ENCODE measurements around the gene RPL35A. TPM values are rescaled to one million over a fixed set of nuclear protein-coding genes. Genes with fewer than 3 reads are reported as not detected.
"Not testable (repeated sequence)": the region's sequence is repeated elsewhere in the genome, so short reads cannot be mapped to it uniquely, and the experiment has no call there.

RPL35A gene
- total RNA-seq, 1 experiment from 2014 or later = 1,457 TPM

DNA sequence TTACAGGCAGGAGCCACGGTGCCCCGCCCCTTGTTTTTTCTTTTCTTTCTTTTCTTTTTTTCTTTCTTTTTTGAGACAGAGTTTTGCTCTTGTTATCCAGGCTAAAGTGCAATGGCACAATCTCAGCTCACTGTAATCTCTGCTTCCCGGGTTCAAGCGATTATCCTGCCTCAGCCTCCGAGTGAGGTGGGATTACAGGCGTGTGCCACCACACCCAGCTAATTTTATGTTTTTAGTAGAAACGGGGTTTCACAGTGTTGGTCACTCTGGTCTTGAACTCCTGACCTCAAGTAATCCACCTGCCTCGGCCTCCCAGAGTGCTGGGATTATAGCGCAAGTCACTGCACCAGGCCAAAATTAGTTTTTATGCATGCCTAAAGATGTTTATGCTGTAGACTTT, 2.5 kb downstream of the RPL35A start:
- DNase-seq (ENCODE audit: low spot score) = no peak

- DNase-seq (ENCODE audit: low spot score) = no peak
Observed at GRCh38 chr3:197953325-197953724, 3.3 kb downstream of the RPL35A start.

DNA sequence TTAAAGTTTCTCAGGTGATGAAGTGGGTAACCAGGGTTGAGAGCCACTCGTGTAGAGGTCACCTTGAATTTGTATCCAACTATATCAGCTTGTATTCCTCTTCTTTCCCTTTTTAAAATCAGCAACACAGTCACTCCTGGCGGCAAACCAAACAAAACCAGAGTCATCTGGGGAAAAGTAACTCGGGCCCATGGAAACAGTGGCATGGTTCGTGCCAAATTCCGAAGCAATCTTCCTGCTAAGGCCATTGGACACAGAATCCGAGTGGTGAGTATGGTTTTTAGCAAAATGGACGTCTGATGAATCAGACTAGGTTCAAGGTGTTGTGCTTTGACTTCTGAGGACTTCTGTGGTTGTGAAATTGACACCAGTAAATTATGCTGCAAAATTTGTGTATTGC, 3.9 kb downstream of the RPL35A start:
- no peak for DNase-seq (ENCODE audit: low spot score)

- DNase-seq (ENCODE audit: low spot score) = no peak
Observed at GRCh38 chr3:197955892-197956477, 6.0 kb downstream of the RPL35A start.

DNA sequence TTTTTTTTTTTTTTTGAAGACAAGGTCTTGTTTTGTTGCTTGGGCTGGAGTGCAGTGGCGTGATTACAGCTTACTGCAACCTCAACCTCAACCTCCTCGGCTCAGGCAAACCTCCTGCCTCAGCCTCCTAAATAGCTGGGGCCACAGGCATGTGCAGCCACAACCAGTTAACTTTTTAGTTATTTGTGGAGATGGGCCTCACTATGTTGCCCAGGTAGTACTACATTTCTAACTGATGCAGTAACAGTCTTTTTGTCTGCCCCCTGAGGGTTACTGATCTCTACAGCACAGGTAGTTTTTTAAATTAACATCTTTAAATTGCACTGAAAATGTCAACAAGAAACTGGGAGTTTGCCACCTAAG, 6.6 kb downstream of the RPL35A start:
- no peak for DNase-seq (ENCODE audit: low spot score)

GRCh38 chr3:197957790-197958133, 7.8 kb downstream of the RPL35A start:
- no peak for DNase-seq (ENCODE audit: low spot score)

DNA sequence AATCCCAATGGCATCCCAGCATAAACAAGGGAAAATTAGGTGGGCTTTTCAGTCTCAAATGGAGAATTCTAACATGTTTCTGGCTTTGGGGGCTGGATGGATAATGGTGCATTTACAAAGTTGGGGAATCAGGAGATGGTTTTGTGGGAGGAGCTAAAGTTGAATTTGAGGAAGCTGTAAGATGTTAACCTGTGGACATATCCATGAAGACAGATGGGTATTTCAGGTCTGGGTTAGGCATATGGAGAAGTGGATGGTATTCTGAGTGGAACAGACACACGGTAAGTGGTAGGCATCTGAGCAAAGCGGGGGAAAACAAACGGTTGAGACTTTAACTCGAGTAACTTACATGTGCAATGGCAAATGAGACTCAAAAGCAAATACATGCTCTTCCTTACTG, 8.4 kb downstream of the RPL35A start:
- no peak for DNase-seq (ENCODE audit: low spot score)

- not testable (repeated sequence) for DNase-seq (ENCODE audit: low spot score)
Observed at GRCh38 chr3:197958848-197959247, 8.9 kb downstream of the RPL35A start.

DNA sequence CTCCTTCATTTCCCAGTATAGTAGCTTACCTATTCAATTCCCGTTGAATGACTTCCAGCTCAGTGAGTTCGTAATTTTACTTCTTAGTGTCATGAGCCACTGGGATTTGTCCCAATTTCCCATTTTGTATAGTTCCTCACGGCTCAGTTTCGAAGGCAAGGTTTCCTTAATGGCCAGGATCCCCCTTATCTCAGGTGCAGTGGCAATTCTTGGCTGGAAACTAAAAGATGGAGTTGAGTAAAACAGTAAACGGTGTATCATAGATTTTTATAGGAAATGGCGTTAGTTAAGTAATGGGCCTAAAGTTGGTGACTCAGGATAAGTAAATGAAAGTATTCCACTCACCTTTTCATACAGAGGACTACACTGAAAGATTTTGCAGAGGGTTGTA, 9.5 kb downstream of the RPL35A start:
- DNase-seq (ENCODE audit: low spot score) = no peak

GRCh38 chr3:197959891-197960693, 10.1 kb downstream of the RPL35A start, which contains the start of gene LMLN:
TSS of gene LMLN (plus strand) at chr3:197960217. CDS start at chr3:197960246, 29 bp downstream.
- DNase-seq (ENCODE audit: low spot score) = peak; percentile 99

DNA sequence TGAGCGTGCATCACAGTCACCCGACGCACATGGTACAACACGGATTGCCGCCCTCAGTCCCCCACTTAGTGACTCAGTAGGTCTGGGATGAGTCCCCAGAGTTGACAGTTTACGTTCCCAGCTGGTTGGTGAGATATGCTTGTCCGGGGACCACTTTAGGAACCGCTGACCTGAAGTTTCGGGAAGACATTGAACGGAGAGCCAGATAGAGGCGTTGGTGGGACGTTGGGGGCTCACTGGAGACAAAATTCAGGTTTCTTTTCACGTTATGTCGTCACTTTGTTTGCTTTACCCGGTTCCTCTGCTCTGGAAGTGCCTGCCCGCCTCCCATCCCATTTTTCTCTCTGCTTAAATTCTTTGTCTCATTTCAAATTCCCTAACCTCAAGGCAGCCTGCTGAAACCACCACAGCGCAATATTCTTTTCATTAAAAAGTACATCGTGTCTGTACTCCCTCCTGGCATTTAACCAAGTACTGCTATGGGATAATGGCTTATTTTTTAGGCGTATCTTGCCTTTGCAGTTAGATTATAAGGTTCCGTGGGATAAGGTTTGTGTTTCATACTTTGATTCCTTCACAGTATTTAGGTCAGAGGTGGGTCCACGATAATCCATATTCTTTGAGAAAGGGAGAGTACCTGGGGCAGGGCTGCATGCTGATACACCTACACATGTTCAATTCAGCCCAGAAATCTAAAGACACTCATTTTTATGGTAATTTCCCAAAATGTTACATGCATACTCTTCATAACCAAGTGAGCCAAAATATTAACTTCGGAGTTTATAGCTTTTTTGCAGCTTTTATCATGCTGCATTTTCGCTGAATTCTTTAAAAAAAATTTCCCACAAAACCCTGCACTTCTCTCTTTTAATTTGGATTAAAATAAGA, 10.9 kb downstream of the RPL35A start:
- DNase-seq (ENCODE audit: low spot score) = no peak

DNA sequence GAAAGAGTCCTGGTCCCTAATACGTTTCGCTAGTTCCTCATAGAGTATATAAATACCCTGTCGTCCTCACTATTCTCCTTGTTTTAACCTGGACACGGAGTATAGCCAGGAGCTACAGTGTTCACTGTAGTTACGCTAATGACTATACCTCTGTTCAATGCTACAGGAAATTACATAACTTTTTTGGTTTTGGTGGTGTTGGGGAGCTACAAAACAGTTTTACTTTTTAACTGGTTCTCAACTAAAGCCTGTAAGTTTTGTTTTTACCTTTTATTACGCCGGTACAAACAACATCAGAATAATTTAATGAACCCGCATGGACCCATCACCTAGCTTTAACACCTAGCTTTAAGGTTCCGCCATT, 11.6 kb downstream of the RPL35A start:
- DNase-seq (ENCODE audit: low spot score) = no peak

DNA sequence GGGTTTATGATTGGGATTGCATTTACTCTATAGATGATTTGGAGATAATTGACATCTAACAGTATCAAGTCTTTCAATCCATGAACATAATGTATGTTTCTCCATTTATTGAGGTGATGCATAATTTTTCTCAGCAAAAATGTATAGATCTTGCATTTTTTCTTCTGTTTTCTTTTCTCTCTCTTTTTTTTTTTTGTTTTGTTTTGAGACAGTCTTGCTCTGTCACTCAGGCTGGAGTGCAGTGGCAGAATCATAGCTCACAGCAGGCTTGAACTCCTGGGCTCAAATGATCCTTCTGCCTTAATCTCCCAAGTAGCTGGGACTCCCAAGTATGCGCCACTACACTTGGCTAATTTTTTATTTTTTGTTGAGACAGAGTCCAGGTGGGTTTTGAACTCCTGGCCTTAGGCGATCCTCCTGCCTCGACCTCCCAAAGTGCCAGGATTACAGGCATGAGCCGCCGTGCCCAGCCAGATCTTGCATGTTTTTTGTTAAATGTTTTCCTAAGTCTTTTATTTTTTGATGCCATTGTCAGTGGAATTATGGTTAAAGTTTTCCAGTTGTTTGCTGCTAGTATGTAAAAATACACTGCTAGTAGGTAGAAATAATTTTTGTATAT, 13.1 kb downstream of the RPL35A start:
- no peak for DNase-seq (ENCODE audit: low spot score)

DNA sequence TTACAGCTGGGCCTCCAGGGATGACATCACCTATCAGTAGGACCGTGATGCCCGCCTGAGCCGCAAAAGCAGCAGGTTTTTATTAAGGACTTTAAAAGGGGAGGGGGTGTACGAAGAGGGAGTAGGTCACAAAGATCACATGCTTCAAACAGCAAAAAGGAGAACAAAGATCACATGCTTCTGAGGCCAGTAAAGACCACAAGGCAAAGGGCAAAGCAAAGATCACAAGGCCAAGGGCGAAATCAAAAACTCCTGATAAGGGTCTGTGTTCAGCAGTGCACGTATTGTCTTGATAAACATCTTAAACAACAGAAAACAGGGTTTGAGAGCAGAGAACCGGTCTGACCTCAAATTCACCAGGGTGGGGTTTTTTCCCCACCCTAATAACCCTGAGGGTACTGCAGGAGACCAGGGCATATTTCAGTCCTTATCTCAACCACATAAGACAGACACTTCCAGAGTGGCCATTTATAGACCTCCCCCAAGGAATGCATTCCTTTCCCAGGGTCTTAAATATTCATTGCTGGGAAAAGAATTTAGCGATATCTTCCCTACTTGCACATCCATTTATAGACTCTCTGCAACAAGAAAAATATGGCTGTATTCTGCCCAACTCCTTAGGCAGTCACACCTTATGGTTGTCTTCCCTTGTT, 17.5 kb downstream of the RPL35A start:
- not testable (repeated sequence) for DNase-seq (ENCODE audit: low spot score)

DNA sequence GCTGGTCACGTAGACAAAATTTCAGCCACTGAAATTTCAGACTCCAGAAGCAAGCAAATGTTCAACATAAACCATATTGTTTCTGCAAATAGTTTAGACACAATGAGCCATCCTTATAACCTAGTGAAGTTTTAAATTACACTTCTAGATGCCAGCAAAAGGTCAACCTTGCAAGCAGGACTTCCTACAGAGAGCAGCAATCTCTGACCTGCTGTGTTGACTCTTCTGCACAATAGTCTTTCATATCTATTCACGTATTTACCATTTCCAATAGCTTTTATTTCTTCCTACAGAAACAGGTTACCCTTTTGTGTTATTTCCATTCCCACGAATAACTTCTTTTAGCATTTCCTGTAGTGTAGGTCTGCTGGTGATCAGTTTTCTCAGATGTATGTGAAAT, 20.6 kb downstream of the RPL35A start:
- no peak for DNase-seq (ENCODE audit: low spot score)

GRCh38 chr3:197974016-197974415, 24.0 kb downstream of the RPL35A start:
- no peak for DNase-seq (ENCODE audit: low spot score)

DNA sequence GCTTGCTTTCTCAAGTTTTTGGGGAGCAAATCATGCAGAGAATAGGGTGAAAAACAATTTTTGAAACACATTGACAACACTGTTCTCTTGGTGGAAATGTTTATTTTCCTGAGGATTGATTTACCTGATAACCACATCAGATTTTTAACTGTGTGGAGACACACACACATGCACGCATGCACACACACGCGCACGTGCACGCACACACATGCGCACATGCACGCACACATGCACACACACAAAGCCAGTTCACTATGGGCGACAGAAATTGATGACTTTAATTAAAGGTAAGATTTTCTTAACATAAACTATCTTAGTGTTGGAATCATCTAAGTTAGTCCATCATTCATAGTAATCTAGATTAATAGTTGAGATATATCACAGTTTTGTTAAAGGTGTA, 25.3 kb downstream of the RPL35A start:
- DNase-seq (ENCODE audit: low spot score) = no peak

GRCh38 chr3:197983076-197983475, 33.1 kb downstream of the RPL35A start:
- no peak for DNase-seq (ENCODE audit: low spot score)

- no peak for DNase-seq (ENCODE audit: low spot score)
Observed at GRCh38 chr3:197989651-197990050, 39.7 kb downstream of the RPL35A start.

DNA sequence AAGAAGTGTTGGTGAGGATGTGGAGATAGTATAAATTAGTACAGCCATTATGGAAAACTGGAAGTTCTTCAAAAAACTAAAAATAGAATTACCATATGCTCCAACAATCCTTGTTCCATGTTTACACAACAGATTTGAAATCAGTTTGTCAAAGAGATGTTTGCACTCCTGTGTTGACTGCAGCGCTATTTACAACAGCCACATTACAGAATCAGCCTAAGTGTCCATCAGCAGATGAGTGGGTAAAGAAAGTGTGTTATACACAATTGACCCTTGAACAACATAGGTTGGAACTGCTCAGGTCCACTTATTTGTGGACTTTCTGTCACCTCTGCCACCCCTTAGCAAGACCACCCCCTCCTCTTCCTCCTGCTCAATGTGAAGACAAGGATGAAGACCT, 44.7 kb downstream of the RPL35A start:
- no peak for DNase-seq (ENCODE audit: low spot score)

GRCh38 chr3:197996855-197997254, 46.9 kb downstream of the RPL35A start:
- no peak for DNase-seq (ENCODE audit: low spot score)

DNA sequence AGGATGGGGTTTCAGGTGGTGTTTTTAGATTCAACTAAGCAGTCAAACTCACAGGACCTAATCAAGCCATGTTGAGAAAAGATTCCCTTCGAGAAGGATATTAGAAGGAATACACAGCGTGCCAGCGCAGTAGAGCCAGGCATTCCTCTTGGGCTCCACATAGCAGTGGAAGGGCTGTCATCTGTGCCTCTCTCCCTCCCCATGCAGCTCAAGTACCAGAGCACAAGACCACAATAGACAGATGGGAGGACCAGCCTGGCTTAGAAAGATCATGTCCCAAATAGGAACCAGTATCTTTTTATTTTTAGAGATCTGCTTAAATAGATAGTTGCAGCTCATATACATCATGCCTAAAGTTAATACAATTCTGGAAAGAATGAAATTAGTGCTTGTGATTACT, 47.9 kb downstream of the RPL35A start:
- DNase-seq (ENCODE audit: low spot score) = no peak

Measured in H4 (cell line).